K562 (cell line): ENCODE results near the gene TBX1. TPM values are rescaled to one million over a fixed set of nuclear protein-coding genes. Genes with fewer than 3 reads are reported as not detected.

Experiments
- FOXA3 ChIP-seq, 2 experiments: fragments of 450-650 bp in 1 of 2; sonication (generic) in 1 of 2; formaldehyde crosslinking; IDR thresholded peaks in 1 of 2; conservative IDR thresholded peaks in 1 of 2; 2 replicates each; pipeline versions ENCODE4 v1.4.0 to v1.8.0; 2020 to 2022; ENCODE audit warnings: mild to moderate bottlenecking in 2 of 2, missing genetic modification reagents in 1 of 2
- GTF2F1 ChIP-seq: IDR thresholded peaks from 2 replicates; pipeline ENCODE4 v1.6.1; 2011; ENCODE audit warnings: low read depth, low read length, improper control_type of control experiment
- HDAC8 ChIP-seq: fragments of 450-650 bp; IDR thresholded peaks from 2 replicates; pipeline ENCODE4 v1.6.1; 2016; ENCODE audit warnings: mild to moderate bottlenecking, missing genetic modification characterization, moderate library complexity, missing compliant biosample characterization
- HMGN3 ChIP-seq: IDR thresholded peaks from 2 replicates; pipeline ENCODE4 v1.6.1; 2011; ENCODE audit warnings: borderline replicate concordance, low read depth, mild to moderate bottlenecking, mixed read lengths, low read length; ENCODE audit not compliant: insufficient read length; ENCODE audit errors: extremely low read depth
- ID3 ChIP-seq, 2 experiments: fragments of 250-450 bp in 1 of 2; fragments of 450-650 bp in 1 of 2; sonication (Bioruptor Pico) in 1 of 2; IDR thresholded peaks; 2 replicates each; pipeline versions ENCODE4 v1.6.1 to v1.8.0; 2016 to 2021; ENCODE audit warnings: mild to moderate bottlenecking in 2 of 2, moderate library complexity in 2 of 2, missing compliant biosample characterization in 1 of 2, missing genetic modification characterization in 1 of 2
- KDM4B ChIP-seq, 2 experiments: fragments of 450-650 bp in 1 of 2; sonication (generic) in 1 of 2; IDR thresholded peaks; 2 replicates each; pipeline ENCODE4 v1.6.1; 2016 to 2017; ENCODE audit warnings: borderline replicate concordance in 2 of 2, antibody characterized with exemption in 1 of 2, low read depth in 1 of 2, mild to moderate bottlenecking in 1 of 2
- KDM5B ChIP-seq: fragments of 200-600 bp; sonication (generic); IDR thresholded peaks from 2 replicates; pipeline ENCODE4 v1.6.1; 2012; ENCODE audit warnings: low read depth, mild to moderate bottlenecking, moderate library complexity, low read length, control low read depth, inconsistent platforms; ENCODE audit not compliant: insufficient replicate concordance
- L3MBTL2 ChIP-seq: fragments of 450-650 bp; IDR thresholded peaks from 2 replicates; pipeline ENCODE4 v1.6.1; 2016; ENCODE audit warnings: mild to moderate bottlenecking, moderate library complexity
- MLX ChIP-seq, 2 experiments: fragments of 450-650 bp in 1 of 2; sonication (generic) in 1 of 2; formaldehyde crosslinking; conservative IDR thresholded peaks; 2 replicates each; pipeline versions ENCODE4 v1.4.0 to v1.8.1; 2020 to 2022; ENCODE audit warnings: mild to moderate bottlenecking in 1 of 2, missing genetic modification reagents in 1 of 2
- PHF21A ChIP-seq: fragments of 450-650 bp; IDR thresholded peaks from 2 replicates; pipeline ENCODE4 v1.6.1; 2017; ENCODE audit warnings: low read depth, borderline replicate concordance
- RBBP5 ChIP-seq: fragments of 200-600 bp; sonication (generic); IDR thresholded peaks from 2 replicates; pipeline ENCODE4 v1.6.1; 2012; ENCODE audit warnings: borderline replicate concordance, mild to moderate bottlenecking, low read length, control low read depth, inconsistent platforms; ENCODE audit not compliant: insufficient read depth, poor library complexity, severe bottlenecking
- REST ChIP-seq, 2 experiments: fragments of 450-650 bp; formaldehyde crosslinking in 1 of 2; IDR thresholded peaks; 2 replicates each; pipeline versions ENCODE4 v1.4.0 to v1.6.1; 2014 to 2020; ENCODE audit warnings: mild to moderate bottlenecking in 2 of 2, borderline replicate concordance in 1 of 2, low read depth in 1 of 2
- WHSC1 ChIP-seq: IDR thresholded peaks from one replicate; pipeline ENCODE4 v1.6.1; 2012; ENCODE audit warnings: low read length, control low read depth, inconsistent platforms
- ZC3H8 ChIP-seq: fragments of 450-650 bp; IDR thresholded peaks from 2 replicates; pipeline ENCODE4 v1.6.1; 2017
- ZNF24 ChIP-seq: fragments of 450-650 bp; IDR thresholded peaks from 2 replicates; pipeline ENCODE4 v1.6.1; 2016
- ZNF668 ChIP-seq: fragments of 250-450 bp; sonication (Bioruptor Pico); IDR thresholded peaks from 2 replicates; pipeline ENCODE4 v1.8.0; 2022; ENCODE audit warnings: mild to moderate bottlenecking, inconsistent platforms
- ZNF699 ChIP-seq: fragments of 250-450 bp; sonication (Bioruptor Pico); IDR thresholded peaks from 2 replicates; pipeline ENCODE4 v1.8.0; 2021; ENCODE audit warnings: mild to moderate bottlenecking, moderate library complexity; ENCODE audit not compliant: insufficient replicate concordance
- ZNF717 ChIP-seq: fragments of 250-450 bp; sonication (Bioruptor Pico); IDR thresholded peaks from 2 replicates; pipeline ENCODE4 v1.5.0; 2021
- polyA plus RNA-seq, 8 experiments: library from polyadenylated mRNA; depleted of rRNA in 4 of 8; stranded (reverse) in 5 of 8; unstranded in 3 of 8; fragments of >200 nt; fragmentation: Nextera tagmentation in 2 of 8; fragmentation: Illumina TruSeq in 1 of 8; extraction: Ambion mirVana in 2 of 8; extraction: Trizol in 1 of 8; gene quantifications; 2 replicates each; pipeline versions ENCODE4 v1.2.1 to v1.2.3, GENCODE V29; 2011 to 2014; ENCODE audit warnings: inconsistent platforms in 1 of 8, missing spikeins in 1 of 8
- total RNA-seq, 7 experiments: library from RNA; depleted of rRNA in 6 of 7; stranded (reverse); fragments of >200 nt in 6 of 7; fragmentation: Illumina TruSeq in 2 of 7; extraction: Trizol in 2 of 7; gene quantifications; 2 replicates each; pipeline versions ENCODE4 v1.2.1 to v1.2.3, GENCODE V29; 2011 to 2021; ENCODE audit warnings: low replicate concordance in 1 of 7

TBX1 gene
- total and polyA plus RNA-seq, 9 of the 15 experiments (the other 6 are each of a cell fraction or from before 2014, with no cell fraction given): 0.07 to 35.0 (median 3.9) TPM

- no peak for TF ChIP-seq REST (IDR thresholded peaks at IDR 0.05; ENCODE audit: borderline replicate concordance)
- peak; percentile 35; the same call in 1 of the 2 replicates for TF ChIP-seq REST (CRISPR knock-in tag; IDR thresholded peaks at IDR 0.05; ENCODE audit: low read depth)
- TF ChIP-seq HMGN3: peak; percentile 31
- TF ChIP-seq MLX (CRISPR knock-in tag; conservative IDR thresholded peaks at IDR 0.05): peak in 1 of 2 experiments; percentile 78; a peak in 1 of 4 replicates
- no peak for TF ChIP-seq HDAC8 (tag)
- 0 out of 2 replicates have a peak, but pooled peaks have one; percentile 3 for TF ChIP-seq ZC3H8
- TF ChIP-seq ZNF668: peak; percentile 79; the same call in 1 of the 2 replicates
- TF ChIP-seq KDM4B (IDR thresholded peaks at IDR 0.05; ENCODE audit: borderline replicate concordance in 2 of 2, low read depth in 1 of 2): 0 out of 4 replicates have a peak, but pooled peaks of 1 of the 2 experiments have one; percentile 45
- peak; percentile 95 for TF ChIP-seq WHSC1
- no peak for TF ChIP-seq ID3 (CRISPR knock-in tag; IDR thresholded peaks at IDR 0.05)
- peak; percentile 36; the same call in 1 of the 2 replicates for TF ChIP-seq ID3 (tag; IDR thresholded peaks at IDR 0.05)
- no peak for TF ChIP-seq PHF21A
- peak; percentile 12 for TF ChIP-seq RBBP5
- no peak for TF ChIP-seq ZNF24
- TF ChIP-seq L3MBTL2: 0 out of 2 replicates have a peak, but pooled peaks have one; percentile 2
- no peak for TF ChIP-seq ZNF717
- TF ChIP-seq KDM5B: peak; percentile 39
- peak; percentile 86 for TF ChIP-seq ZNF699 (CRISPR knock-in tag)
- TF ChIP-seq FOXA3 (CRISPR knock-in tag; conservative IDR thresholded peaks at IDR 0.05 in 1 of 2, IDR thresholded peaks at IDR 0.05 in 1 of 2): no peak
- TF ChIP-seq GTF2F1: peak; percentile 37; the same call in 1 of the 2 replicates
Measured at GRCh38 chr22:19815823-19816290, 55.3 kb downstream of the TBX1 start (continued).
